SU-DHL-6 (cell line): ENCODE measurements around the gene RBM19.

Source experiments
- EZH2phosphoT487 ChIP-seq: fragments of 200-600 bp; sonication (generic), shearing (Covaris generic); conservative IDR thresholded peaks from 2 replicates; pipeline ENCODE4 v1.6.1; 2018; ENCODE audit warnings: mild to moderate bottlenecking, antibody characterized with exemption, low read length, moderate library complexity, mixed read lengths
- TF ChIP-seq, protein P1 (sequence below): fragments of 200-600 bp; sonication (generic); IDR thresholded peaks from one replicate; pipeline ENCODE4 v1.5.1; 2017; ENCODE audit warnings: antibody characterized with exemption, mild to moderate bottlenecking, low read length, moderate library complexity; ENCODE audit not compliant: insufficient read depth, poor library complexity, severe bottlenecking

- TF ChIP-seq, protein P1, sequence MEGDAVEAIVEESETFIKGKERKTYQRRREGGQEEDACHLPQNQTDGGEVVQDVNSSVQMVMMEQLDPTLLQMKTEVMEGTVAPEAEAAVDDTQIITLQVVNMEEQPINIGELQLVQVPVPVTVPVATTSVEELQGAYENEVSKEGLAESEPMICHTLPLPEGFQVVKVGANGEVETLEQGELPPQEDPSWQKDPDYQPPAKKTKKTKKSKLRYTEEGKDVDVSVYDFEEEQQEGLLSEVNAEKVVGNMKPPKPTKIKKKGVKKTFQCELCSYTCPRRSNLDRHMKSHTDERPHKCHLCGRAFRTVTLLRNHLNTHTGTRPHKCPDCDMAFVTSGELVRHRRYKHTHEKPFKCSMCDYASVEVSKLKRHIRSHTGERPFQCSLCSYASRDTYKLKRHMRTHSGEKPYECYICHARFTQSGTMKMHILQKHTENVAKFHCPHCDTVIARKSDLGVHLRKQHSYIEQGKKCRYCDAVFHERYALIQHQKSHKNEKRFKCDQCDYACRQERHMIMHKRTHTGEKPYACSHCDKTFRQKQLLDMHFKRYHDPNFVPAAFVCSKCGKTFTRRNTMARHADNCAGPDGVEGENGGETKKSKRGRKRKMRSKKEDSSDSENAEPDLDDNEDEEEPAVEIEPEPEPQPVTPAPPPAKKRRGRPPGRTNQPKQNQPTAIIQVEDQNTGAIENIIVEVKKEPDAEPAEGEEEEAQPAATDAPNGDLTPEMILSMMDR: no peak
- no peak for TF ChIP-seq EZH2phosphoT487
These were observed 58.5 kb downstream of the RBM19 start for GRCh38 chr12:113907446-113908180.
